Right lung (tissue), 5 donors: ENCODE results near the gene CASZ1. TPM values are rescaled to one million over a fixed set of nuclear protein-coding genes. Genes with fewer than 3 reads are reported as not detected.

ENCODE experiments used
- DNase-seq, 2 donors: peaks; one replicate each; pipeline ENCODE4 v3.0.0-alpha.2; 2013
- polyA plus RNA-seq, 5 donors: library from polyadenylated mRNA; unstranded; fragments of 120-200 nt; gene quantifications; one replicate each; pipeline versions ENCODE4 v1.2.1 to v1.2.3, GENCODE V29; 2013; ENCODE audit warnings: inconsistent platforms in 1 of 5, low replicate concordance in 1 of 5; ENCODE audit not compliant: insufficient read length in 5 of 5, insufficient read depth in 1 of 5

Gene CASZ1
- polyA plus RNA-seq, 5 donors = 14.9 to 21.4 (median 16.9) TPM

DNA sequence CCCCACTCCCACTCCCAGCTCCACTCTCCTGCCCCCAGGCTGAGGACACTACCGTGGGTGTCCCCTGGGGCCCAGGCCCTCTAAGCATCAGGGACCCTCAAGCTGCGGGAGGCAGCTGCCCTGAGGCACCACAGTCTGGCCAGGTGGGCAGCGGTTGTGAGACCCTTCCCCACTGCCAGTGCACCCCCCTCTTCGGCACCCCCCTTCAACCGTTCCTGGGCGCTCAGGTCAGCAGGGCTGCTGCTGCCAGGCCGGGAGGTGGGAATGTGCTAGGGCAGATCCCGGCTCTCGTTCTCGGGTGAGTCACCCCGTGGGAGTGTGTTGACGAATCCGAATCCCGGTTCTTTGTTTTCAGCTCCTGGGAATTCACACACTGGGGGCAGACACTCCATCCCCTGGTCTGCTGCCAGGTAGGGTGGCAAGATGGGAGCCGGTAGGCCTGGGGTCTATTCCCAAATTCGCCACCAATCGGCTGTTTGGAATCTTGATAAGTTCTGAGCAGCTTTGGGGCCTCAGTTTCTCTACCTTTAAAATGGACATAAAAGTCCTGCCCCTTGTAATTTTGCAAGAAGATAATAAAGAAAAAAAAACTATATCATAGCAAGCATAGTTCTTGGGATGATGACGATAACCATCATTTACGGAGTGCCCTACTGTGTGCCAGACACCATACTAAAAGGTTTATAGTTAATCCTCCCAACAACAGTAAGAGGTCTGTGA is 28.5 kb upstream of the CASZ1 start:
- no peak for DNase-seq

DNA sequence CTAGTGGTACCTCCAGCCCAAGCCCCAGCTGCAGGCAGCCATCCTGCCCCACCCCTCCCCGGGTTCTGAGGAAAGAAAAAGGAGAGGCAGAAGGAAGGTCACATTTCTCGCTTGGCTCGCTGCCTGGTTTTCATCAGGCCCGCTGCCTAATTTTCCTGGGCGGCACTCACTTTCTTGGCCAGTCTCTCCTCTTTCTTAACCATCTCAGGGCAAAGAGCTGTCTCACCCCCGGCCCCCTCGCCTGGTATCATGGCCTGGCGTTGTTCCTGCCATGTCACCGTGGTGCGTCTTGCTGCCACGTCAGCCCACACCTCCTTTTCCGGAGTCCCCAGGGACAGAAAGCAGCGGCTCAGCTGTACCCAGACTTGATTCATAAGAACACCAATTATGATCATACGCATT is 26.6 kb upstream of the CASZ1 start:
- DNase-seq = no peak

DNA sequence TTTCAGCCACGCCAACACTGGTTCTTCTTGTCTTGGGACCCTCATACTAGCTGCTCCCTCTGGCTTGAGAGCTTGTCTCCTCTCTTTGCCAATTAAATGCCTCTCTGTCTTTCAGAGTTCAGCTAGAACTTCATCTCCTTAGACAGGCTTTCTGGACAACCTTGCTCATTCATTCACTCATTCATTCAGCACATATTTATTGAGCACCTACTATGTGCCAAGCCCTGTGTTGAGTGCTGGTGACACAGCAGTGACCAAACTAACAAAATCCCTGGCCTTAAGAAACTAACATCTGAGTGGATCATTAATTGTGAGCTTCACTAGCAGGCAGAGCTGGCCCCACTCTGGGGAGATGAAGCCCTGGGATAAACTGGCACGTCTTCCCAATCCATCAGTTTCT is 24.9 kb upstream of the CASZ1 start:
- DNase-seq = no peak

DNA sequence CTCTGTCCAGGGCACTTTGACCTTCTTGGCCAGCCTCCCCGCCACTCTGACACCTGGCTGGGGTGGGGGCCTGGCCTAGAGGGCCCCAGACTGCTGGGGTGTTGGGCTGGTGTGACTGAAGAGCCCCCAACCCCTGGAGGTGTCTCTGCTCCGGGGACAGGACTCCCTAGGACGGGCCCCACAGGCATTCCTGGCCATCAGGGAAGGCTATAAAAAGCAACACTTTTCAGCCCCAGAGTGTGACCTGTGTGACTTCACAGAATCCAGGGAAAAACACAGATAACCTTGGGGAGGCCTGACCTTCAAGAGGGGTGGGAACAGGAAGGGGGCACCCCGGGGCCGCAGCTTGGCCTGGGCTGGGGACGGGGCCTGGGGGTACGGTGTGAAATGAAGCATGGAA is 24.0 kb upstream of the CASZ1 start:
- no peak for DNase-seq

DNA sequence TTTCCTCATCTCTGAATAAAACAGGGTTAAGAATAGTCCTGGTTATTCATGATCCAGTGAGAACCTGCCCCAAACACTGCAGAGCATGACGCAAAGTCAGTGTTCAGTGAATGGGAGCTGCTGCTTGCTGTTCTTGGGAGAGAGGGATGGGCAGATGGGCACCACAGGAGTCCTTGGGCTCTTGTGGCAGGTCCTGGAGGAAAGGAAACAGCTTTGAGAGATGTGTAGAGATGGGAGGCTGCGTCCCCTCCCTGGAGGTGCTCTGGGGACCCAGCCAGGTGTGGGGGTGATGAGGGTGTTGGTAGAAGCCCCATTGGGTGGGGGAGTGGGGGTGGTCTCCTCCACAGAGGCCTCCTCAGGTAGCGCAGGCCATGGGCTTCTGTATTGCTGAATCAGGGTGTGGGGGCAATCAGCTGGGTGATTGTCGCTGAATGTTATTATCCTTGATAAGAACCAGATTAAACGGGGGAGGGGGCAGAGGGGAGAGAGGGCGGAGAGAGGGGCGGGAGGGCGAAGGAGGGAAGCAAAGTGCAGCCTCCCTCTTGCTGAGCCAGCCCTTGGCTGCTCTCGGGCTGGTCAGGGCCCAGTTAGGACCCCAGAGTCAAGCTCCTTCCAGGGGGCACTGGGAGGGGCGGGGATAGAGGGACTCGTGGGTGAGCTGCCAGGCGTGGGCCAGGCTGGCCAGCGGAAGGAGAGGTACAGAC is 22.9 kb upstream of the CASZ1 start:
- no peak for DNase-seq

DNA sequence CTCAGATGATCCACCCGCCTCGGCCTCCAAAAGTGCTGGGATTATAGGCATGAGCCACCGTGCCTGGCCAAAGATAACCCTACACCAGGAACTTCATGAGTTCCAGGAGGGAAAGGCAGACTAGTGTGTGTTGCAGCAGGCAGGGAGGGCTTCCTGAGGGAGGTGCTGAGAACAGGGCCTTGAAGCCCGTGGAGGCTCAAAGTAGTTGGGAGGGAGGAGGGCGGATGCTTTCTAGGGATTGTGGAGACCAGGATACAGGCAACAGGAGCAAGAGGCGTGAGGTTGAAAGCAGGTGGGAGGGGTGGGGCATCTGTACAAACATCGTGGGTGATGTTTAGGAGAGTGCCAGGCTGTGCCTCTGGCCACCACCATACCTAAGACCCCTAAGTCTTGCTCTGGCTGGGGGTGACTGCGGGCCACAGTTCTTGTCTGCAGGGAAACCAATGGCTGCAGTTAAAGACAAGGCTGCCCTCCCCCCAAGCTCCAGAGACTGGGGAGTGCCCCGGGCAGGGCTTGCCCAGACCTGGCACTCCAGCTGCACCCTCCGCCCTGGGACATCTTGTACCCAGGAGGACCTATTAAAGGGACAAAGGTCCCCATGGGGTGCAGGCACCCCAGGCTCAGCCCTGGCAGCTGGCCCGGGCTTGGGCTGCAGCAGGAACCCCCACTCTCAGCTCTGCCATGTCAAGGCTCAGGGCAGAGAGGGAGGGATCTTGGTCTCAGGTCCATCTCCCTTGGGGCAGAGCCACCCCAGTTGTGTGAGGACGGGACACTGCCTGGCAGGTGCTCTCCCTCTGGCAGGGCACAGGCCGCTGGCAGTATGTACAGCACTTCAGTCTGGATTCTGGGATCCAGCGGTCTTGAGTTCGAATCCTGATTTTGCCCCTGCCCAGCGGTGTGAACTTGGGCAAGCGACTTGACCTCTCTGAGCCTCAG is 22.1 kb upstream of the CASZ1 start:
- no peak for DNase-seq

DNA sequence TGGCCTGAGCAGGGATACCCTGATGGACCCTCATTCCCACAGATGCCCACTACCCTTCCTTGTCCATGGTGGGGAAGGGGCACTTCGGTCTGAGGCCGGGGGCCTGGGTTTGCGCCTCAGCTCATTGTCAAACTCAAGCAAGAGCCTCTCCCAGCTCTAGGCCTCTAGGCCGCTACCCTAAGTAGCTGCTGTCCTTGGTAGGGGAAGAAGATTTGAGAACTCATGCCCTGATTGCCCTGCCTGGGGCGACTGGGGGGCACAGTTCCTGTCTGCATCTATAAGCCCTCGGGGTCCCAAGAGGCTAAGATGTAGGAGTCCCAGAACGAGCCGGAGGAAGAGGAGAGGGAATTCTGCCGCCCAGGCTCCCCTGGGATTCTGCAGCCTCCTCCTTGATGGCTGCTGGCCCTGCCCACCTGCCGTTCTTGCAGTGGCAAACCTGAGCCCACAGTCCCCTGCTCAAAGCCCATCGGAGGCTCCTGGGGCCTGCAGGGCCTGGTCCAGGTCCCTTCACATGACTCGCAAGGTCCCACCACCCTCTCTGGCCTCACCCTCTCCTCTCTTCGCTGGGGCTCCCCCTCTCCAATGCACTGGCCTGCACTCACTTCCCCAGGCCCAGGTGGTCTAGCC is 20.4 kb upstream of the CASZ1 start:
- no peak for DNase-seq

DNA sequence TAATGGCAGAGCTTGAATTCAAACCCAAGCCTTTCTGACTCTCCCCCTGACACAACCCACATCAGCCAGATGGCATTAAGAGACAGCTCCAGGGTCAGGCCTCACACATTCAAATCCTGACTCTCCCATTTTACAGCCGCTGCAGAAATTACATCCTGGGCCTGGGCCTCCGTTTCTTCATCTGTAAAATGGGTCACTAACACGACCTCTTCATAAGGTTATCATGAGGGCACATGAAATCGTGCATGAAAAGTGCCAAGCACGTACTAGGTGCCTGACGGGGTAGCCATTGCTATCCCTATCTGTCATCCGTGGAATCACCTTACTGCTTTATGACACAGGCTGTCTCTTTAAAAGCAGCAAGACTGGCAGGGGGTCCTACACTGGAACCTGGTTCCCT is 19.8 kb upstream of the CASZ1 start:
- no peak for DNase-seq

DNA sequence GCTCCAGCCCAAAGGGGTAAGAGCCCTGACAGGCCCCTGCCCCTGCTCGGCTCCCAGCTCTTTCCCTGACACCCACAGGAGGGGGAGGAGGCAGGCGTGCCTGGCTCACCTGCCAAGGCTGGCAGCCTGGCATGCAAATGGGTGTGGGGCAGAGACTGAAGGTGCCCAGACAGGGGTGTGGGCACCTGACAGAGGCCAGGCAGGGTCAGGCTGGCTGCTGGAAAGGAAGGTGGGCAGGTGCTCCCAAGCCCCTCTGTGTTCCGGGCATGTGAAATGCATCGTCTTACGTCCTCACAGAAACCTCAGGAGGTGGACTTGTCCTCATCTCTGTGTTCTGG is 19.4 kb upstream of the CASZ1 start:
- DNase-seq = no peak

DNA sequence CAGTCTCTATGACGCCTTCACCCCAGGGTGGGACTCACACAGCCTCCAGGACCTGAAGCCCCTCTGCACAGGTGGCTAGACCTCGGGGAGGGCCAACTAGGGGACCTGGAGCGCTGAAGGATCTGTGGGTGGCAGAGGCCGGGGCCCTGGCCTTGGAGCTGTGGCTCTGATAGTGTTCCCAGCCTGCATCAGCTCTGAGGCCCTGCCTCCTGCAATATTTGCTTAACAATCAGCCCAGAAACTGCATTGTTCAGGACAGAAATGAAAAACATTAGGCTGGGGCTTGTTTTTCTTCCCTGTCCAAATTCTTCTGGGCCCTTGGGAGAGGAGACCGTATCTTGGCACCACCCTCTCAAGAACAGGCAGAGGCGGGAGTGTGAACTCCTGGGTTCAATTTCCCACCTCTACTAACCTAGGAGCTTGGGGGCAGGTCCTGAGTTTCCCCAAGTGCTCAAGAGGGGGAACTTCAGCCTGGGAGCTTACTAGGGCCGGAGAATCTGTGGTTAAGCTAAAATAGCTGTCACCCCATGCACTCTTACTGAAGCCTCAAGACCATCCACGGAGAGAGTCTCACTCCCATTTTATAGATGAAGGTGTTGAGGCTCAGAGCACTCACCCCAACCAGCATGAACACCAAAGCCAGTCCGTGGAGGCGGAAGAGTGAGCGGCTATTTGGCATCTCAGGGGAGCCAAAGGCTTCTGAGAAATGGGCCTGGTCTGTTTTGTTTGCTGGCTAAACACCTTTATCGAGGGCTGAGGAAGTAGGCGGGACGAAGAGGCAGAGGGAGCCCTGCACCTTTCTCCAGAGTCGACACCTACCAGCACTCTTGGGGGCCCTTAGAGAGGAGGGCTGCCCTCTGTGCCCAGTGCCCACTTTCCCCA is 18.8 kb upstream of the CASZ1 start:
- DNase-seq = no peak

DNA sequence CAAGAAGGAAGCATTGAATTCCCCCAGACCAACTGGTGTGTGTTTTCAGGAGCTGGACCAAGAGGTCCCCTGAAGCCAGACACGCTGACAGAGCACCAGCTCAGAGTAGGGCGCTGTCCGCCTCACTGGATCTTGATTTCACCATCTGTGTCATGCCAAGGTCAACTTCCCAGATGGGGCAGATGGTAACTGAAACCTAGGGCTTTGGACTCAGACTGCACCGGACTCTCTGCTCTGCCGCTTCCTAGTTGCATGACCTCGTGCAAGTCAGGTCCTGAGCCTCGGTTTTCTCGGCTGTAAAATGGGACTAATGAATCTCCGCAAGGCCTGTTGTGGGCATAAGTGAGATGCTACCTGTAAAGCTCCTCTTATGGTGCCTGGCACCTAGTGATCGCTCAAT is 17.9 kb upstream of the CASZ1 start:
- no peak for DNase-seq

DNA sequence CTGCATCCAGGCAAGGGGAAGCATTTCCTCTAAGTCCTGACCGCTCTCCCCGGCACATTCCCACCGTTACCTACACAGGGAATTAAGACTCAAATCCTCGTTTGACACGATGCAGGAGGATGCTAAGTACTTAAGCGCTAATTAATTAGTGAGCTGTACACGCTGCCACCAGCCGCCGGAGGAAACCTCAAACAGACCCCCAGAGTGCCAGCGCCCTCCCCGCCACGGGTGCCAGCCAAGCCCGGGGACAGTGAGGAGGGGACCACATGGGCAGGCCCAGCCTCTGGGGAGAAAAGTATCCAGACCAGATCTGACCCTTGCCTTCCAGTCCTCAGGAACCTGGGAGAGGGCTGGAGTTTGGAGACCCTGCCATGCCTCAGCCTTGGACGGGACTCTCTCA is 17.4 kb upstream of the CASZ1 start:
- no peak for DNase-seq

DNA sequence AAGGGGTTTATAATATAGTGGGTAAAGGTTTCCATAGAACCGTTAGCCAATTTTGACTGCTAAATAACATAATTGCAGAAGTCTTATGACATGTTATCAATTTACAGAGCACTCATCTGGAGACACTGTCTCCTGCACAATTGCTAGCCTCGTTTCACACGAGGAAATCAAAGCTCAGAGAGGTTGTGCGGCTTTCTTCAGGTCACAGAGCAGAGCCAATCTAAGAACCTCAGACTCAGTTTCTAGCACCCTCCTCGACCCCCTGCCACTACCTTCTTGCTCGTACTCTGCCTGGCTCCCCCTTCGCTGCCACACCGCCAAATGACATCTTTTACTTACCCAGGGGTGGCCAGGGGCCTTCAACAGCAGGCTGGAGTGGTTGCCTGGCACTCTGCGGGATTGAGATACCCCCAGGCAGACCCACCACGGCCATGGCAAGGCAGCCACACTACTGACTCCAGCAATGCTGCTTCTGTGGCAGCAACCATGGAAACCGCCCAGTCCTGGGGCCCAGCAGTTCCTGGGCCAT is 16.0 kb upstream of the CASZ1 start:
- DNase-seq = no peak

DNA sequence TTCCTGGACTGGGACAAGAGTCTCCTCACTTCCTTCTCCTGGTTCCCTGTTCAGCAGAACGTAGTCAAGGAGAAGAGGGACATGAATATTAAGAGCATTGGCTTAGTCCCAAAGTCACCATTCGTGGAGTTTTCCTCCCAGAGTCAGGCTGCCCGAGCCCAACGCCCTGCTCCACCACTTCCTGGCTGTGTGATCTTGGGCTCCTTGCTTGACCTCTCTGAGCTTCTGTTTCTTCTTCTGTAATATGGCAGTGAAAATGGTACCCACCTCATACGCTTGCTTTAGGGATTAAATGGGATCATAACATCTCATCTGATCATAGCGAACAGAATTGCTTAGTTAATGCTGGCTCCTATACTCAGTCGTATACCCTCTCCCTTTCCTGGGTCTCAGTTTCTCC is 12.0 kb upstream of the CASZ1 start:
- DNase-seq = no peak

DNA sequence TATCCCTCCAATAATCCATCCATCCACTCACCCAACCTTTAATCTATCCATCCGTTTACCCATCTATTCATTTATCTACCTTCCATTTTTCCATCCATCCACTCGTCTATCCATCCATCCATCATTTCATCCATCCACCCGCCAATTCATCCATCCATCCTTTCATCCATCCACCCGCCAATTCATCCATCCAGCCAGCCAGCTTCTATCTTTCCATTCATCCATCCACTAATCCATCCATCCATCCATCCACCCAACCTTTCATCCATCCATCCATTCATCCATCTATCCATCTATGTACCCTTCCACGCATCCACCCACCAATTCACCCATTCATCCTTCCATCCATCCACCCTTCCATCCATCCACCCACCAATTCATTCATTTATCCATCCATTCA is 10.5 kb upstream of the CASZ1 start:
- no peak for DNase-seq

DNA sequence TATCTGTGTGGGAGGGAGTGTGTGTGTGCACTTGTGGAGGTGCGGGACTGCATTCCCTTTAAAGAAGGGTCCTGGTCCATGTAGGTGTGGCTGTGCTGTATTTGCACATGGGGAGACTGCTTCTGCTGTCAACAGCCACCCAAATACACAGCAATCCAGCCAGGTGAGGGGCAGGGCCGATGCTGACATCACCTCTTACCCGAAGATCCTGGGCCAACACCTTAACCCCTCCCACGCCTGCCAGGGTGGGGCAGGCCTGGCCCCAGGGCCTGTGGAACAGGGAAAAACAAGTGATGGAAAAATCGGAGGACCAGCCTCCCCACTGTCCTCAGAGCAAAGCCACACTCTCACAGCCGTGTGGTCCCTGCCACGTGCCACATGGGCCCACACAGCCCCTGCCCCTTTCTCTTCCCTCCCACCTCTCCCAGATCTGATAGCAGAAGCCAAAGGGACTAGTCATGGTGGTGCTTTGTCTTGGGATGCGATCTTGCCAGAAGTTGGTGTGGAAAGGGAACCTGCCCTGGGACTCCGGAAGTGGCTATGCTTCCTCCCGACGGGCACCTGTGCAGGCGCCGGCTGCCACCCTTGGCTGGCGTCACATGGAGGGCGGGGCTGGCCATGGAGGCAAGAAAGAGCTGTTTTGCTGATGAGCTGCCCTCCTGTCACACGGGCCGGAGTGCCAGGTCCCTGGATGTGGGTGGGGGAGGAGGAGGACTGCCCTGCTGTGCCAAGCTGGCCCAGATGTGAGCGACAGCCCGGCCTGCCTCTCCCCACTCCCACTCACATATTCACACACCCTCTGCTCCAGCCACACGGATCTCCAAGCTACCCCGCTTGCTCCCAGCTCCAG is 7.8 kb upstream of the CASZ1 start:
- DNase-seq = no peak

DNA sequence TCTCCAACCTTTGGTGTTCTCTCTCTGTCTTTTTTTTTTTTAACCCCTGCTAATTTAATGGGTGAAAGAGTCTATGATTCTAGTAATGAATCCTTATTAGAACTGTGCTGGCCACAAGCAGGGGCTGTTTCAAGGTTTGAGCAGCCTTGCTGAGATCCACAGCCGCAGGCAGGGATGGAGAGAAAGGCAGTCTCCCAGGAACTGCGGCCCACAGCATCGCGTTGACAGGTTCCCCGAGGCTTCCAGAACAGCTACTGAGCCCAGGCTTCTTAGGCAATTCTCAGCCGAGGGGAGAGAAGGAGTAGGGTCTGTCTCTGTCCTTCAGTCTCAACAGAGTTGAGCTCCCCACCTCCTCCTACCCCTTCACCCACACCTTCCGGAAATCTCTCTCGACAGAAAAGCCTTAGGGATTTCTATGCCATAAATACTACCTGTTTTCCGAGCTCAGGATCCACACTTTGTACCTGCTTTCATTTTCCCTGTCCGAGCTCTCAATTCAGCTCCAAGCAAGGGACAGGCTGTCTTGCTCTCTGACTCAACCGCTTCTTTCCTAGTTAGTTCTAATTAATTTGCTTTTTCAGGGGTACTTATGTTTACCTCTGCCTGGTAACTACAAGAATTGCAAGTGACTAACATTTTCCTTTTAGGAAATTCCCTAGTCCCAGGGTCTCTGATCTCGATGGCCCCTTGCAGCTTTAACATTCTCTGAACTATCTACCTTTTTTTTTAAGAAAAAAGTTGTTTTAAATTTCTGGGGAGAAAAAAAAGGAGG is 6.7 kb upstream of the CASZ1 start:
- no peak for DNase-seq

DNA sequence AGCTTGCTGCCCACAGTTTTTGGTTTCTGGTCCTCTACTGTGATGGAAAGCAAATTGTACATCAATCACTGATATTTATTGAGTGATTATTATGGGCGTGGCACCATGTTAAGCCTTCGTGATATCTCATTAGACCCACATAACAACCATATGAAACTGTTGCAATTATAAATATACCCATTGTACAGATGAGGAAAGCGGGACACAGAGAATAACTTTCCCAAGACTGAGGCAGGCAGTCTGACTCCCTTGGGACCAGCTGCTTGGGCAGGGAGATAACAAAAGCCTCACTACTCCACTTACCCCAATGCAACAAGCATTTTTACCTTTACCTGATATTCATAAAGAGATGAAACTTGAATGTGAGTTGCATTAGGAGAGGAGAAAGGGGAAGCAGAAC is 4.3 kb upstream of the CASZ1 start:
- DNase-seq = no peak

DNA sequence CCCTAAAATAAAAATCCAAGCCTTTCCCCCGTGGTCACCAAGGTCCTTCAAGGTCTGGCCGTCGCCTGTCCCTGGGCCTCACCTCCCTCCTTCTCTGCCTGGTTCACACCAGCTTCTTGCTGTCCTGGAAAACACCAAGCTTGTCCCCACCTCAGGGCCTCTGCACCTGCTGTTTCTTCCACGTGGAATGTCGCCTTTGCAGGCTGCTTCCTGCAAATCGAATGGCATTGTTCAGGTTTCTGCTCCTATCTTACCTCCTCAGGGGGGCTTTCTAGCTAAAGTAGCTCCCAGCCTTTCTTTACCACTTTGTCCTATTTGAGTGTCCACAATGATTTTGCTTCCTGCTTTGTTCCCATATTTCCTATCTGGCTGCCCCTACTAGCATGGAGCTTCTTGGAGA is 3.3 kb upstream of the CASZ1 start:
- DNase-seq = no peak
